HEK293T (cell line): Measurements from ENCODE around the gene PPM1H.

Experiments
- ARNT ChIP-seq: fragments of 450-650 bp; IDR thresholded peaks from 2 replicates; pipeline ENCODE4 v1.6.1; 2017; ENCODE audit warnings: mild to moderate bottlenecking
- BHLHE40 ChIP-seq: fragments of 450-650 bp; IDR thresholded peaks from 2 replicates; pipeline ENCODE4 v1.6.1; 2016; ENCODE audit warnings: mild to moderate bottlenecking, moderate library complexity, borderline replicate concordance
- ELF4 ChIP-seq: fragments of 450-650 bp; IDR thresholded peaks from 2 replicates; pipeline ENCODE4 v1.6.1; 2017; ENCODE audit warnings: antibody characterized with exemption
- FOXA1 ChIP-seq: fragments of 450-650 bp; IDR thresholded peaks from 2 replicates; pipeline ENCODE4 v1.6.1; 2016; ENCODE audit warnings: mild to moderate bottlenecking
- FOXK2 ChIP-seq: fragments of 450-650 bp; IDR thresholded peaks from 2 replicates; pipeline ENCODE4 v1.6.1; 2016; ENCODE audit warnings: mild to moderate bottlenecking
- L3MBTL2 ChIP-seq: fragments of 450-650 bp; conservative IDR thresholded peaks from 2 replicates; pipeline ENCODE4 v1.6.1; 2016; ENCODE audit warnings: mild to moderate bottlenecking
- PKNOX1 ChIP-seq: fragments of 450-650 bp; IDR thresholded peaks from 2 replicates; pipeline ENCODE4 v1.6.1; 2016
- SP1 ChIP-seq: fragments of 450-650 bp; IDR thresholded peaks from 2 replicates; pipeline ENCODE4 v1.6.1; 2017
- SUZ12 ChIP-seq: fragments of 450-650 bp; IDR thresholded peaks from 2 replicates; pipeline ENCODE4 v1.6.1; 2016; ENCODE audit warnings: mild to moderate bottlenecking

GRCh38 chr12:62911286-62911685, 23.7 kb downstream of the PPM1H start:
- TF ChIP-seq BHLHE40: no peak
- no peak for TF ChIP-seq SP1
- no peak for TF ChIP-seq FOXA1
- TF ChIP-seq SUZ12: no peak
- no peak for TF ChIP-seq L3MBTL2
- TF ChIP-seq FOXK2: no peak
- no peak for TF ChIP-seq ELF4
- no peak for TF ChIP-seq ARNT
- TF ChIP-seq PKNOX1: no peak
